Activated CD4-positive, alpha-beta T cell treated with anti-CD3 and anti-CD28 coated beads for 24 hours (primary cell): Measurements from ENCODE around the gene SOWAHD.
"Not testable (repeated sequence)": the region's sequence is repeated elsewhere in the genome, so short reads cannot be mapped to it uniquely, and the experiment has no call there.

Experiments used
- DNase-seq, 2 donors: peaks; one replicate each; pipeline ENCODE4 v3.0.0-alpha.2; 2020; ENCODE audit warnings: low read depth in 2 of 2

Gene SOWAHD

GRCh38 chrX:119757979-119758730, at the start of gene SOWAHD:
SOWAHD (plus strand) TSS chrX:119758588; CDS start chrX:119758668, 80 bp downstream.
- no peak for DNase-seq

GRCh38 chrX:119708936-119709335, 49.5 kb upstream of the SOWAHD start:
- DNase-seq: no peak

GRCh38 chrX:119709630-119710029, 48.8 kb upstream of the SOWAHD start:
- no peak for DNase-seq

- no peak for DNase-seq
Measured at GRCh38 chrX:119721487-119721886, 36.9 kb upstream of the SOWAHD start.

GRCh38 chrX:119721926-119722325, 36.5 kb upstream of the SOWAHD start:
- no peak for DNase-seq

- no peak for DNase-seq
Measured at GRCh38 chrX:119726900-119727555, 31.4 kb upstream of the SOWAHD start.

GRCh38 chrX:119728487-119728886, 29.9 kb upstream of the SOWAHD start:
- no peak for DNase-seq

- peak; percentile 24 to 55 for DNase-seq
Measured at GRCh38 chrX:119729408-119730201, 28.8 kb upstream of the SOWAHD start.

GRCh38 chrX:119734897-119735339, 23.5 kb upstream of the SOWAHD start:
- no peak for DNase-seq

GRCh38 chrX:119735467-119735866, 22.9 kb upstream of the SOWAHD start:
- DNase-seq: no peak

GRCh38 chrX:119736206-119736764, 22.1 kb upstream of the SOWAHD start:
- no peak for DNase-seq

- DNase-seq: no peak
Measured at GRCh38 chrX:119738742-119739141, 19.6 kb upstream of the SOWAHD start.

- no peak for DNase-seq
Measured at GRCh38 chrX:119745283-119745848, 13.0 kb upstream of the SOWAHD start.

GRCh38 chrX:119750131-119750530, 8.3 kb upstream of the SOWAHD start:
- DNase-seq: not testable (repeated sequence)

- DNase-seq: not testable (repeated sequence)
Measured at GRCh38 chrX:119750751-119751150, 7.6 kb upstream of the SOWAHD start.

- no peak for DNase-seq
Measured at GRCh38 chrX:119753001-119753400, 5.4 kb upstream of the SOWAHD start.

GRCh38 chrX:119753639-119754257, 4.6 kb upstream of the SOWAHD start:
- peak in 1 of 2 donors; percentile 40 for DNase-seq

- DNase-seq: peak in 1 of 2 donors; percentile 37
Measured at GRCh38 chrX:119755981-119756533, 2.3 kb upstream of the SOWAHD start.

GRCh38 chrX:119756926-119757635, 1.3 kb upstream of the SOWAHD start:
- no peak for DNase-seq

GRCh38 chrX:119757646-119757978, 776 bp upstream of the SOWAHD start:
- DNase-seq: no peak
